NCI-H2196 treated with DMSO at 0.1 percent for 48 hours (cell line): ENCODE measurements around the gene SPRR1B.
"Not testable (repeated sequence)": the region's sequence is repeated elsewhere in the genome, so short reads cannot be mapped to it uniquely, and the experiment has no call there.

Experiments
- DNase-seq: peaks from one replicate; lab custom pipeline; 2025; ENCODE audit not compliant: unreplicated experiment; lab: John Stamatoyannopoulos, UW

SPRR1B gene

GRCh38 chr1:153030895-153031294, at the start of gene SPRR1B:
Gene SPRR1B, plus strand, starts transcription at chr1:153031203. Its CDS starts 1,143 bp downstream, at chr1:153032346.
- no peak for DNase-seq

DNA sequence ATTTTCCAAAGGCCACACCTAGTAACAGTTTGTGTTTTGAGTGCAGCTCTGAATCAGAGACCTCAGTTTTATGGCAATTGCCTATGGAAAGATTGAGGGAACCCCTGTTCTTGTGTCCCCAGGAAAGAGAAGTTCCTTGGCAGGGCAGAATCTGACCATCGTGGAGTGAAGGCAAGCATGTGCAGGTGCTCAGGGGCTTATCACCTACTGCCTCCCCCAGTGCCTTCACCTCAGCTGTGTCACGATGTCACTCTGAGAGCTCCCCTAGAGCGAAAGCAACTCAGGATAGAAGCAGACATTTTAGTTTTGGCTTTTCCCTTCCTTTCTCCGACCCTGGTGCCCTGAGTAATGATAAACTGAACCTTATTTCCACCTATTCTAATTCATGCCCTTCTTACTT, 48.9 kb upstream of the SPRR1B start:
- DNase-seq: no peak

DNA sequence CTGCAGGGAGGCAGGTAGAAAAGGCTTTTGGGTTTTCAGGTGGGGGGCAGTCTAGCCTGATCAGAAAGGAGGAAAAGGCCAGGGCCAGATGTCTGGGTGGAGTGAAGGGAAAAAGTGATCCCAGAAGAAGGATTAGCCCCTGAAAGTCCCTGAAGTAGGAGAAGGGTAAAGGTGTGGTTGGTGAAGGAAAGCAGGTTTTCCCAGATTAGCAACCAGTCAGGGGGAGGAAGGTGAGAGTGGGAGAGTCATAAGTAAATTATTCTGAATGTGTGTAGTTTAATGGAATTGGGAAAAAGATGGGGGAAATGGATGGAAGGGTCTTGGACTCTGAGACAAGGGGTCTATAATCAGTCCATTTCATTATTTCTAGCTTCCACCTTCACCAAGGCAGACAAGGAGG, 47.8 kb upstream of the SPRR1B start:
- DNase-seq: no peak

GRCh38 chr1:152983743-152984142, 47.3 kb upstream of the SPRR1B start, which contains the start of gene SPRR1A:
Gene SPRR1A, plus strand, starts transcription at chr1:152984081. Its CDS starts 1,150 bp downstream, at chr1:152985231.
- no peak for DNase-seq

DNA sequence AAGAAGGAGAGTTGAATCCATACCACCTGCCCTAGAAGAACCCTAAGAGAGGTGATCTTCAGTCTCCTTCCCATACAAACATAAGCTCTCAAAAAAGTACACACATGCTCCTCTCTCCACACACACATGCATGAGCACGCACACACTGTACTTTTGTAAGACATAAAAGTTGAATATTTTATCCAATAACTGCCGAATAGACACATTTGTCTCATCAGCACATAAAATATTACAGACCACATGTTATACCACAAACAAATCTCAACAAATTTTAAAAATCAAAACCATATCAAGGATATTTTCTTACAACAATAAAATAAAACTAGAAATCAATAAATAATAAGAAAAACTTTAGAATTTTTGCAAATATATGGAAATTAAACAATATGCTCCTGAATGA, 44.4 kb upstream of the SPRR1B start:
- no peak for DNase-seq

GRCh38 chr1:152993186-152993585, 37.8 kb upstream of the SPRR1B start:
- DNase-seq: no peak

GRCh38 chr1:152995842-152996241, 35.2 kb upstream of the SPRR1B start:
- no peak for DNase-seq

GRCh38 chr1:152996633-152997400, 34.2 kb upstream of the SPRR1B start:
- no peak for DNase-seq

GRCh38 chr1:152997901-152998300, 33.1 kb upstream of the SPRR1B start:
- DNase-seq: no peak

- no peak for DNase-seq
These were observed 32.5 kb upstream of the SPRR1B start for GRCh38 chr1:152998476-152998875.

- DNase-seq: no peak
These were observed 31.2 kb upstream of the SPRR1B start for GRCh38 chr1:152999818-153000217.

DNA sequence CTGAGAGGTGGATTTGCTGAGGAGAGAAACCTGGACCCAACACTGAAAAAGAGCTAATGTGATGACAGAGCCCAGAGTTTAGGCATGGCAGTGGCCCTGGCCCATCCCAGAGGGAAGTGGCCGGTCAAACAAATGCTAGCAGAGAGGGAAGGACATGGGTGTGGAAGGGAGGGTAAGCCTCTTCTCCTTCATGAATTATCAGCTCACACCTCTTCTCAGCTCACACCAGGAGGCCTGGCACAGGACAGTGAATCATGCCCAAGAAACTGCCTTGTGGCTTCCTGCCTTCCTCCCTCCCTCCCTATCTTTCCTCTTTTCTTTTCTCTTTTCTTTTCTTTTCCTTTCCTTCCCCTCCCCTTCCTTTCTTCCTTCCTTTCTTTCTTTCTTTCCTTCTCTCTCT, 30.7 kb upstream of the SPRR1B start:
- no peak for DNase-seq

GRCh38 chr1:153001382-153001781, 29.6 kb upstream of the SPRR1B start, which contains the start of gene SPRR3:
Gene SPRR3, plus strand, starts transcription at chr1:153001749. Its CDS starts 1,272 bp downstream, at chr1:153003021.
- no peak for DNase-seq

- not testable (repeated sequence) for DNase-seq
These were observed 19.7 kb upstream of the SPRR1B start for GRCh38 chr1:153011235-153011758.

- not testable (repeated sequence) for DNase-seq
These were observed 9.2 kb upstream of the SPRR1B start for GRCh38 chr1:153021829-153022228.

- DNase-seq: not testable (repeated sequence)
These were observed 8.7 kb upstream of the SPRR1B start for GRCh38 chr1:153022340-153022739.

DNA sequence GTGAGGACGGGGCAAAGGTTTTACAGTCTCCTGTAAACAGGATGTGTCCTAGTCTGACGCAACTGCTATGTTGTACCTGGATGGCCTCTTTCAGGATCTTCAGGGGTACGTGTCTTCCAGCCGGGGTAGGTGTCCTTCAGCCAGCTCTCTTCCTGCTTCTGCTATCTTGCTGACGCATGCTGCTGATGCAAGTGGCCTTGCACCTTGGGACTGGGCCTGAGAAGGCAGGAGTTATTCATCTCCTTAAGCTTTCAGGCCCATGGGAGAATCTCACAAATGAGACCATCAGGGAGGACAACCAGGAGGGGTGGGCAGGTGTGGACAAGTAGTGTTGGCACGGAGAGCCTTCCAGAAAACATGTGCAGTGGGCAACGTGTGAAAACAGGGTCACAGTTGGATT, 7.9 kb upstream of the SPRR1B start:
- no peak for DNase-seq

DNA sequence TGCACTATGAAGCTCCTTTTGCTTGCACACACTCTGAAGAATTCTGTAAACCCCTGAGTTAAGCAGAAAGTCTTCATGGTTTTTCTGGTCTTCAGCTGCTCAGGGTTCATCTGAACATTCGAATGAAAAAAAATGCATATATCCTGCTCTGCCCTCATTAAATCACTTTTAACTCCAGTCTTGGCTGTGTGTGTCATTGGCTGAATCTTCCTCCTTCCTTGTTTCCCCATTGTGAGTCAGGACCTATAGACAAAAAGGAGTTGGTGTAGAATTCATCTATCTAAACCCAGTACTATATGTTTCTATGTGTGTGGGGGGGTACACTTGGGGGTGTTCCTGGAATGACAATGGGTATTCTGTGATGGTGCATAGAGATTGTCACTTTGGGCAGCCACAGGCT, 6.6 kb upstream of the SPRR1B start:
- no peak for DNase-seq

- no peak for DNase-seq
These were observed 5.2 kb upstream of the SPRR1B start for GRCh38 chr1:153025797-153026196.

DNA sequence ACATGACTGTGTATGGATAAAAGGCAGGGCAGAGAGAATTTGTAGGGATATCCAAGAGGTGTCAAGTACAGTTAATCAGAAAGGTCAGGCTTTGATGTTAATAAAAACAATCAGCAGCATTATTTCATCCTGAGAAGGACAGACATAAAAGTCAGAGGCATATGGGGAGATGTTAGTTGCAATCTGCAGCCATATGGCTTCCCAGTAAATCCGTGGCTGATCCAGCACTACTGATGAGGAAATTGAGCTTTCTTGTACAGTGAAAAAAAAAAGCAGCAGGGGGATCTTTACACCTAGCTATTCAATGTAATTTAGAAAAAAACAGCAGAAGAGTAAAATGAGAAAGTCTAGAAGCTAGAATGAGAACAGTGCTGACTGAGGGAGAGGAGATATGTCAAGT, 2.2 kb upstream of the SPRR1B start:
- no peak for DNase-seq

DNA sequence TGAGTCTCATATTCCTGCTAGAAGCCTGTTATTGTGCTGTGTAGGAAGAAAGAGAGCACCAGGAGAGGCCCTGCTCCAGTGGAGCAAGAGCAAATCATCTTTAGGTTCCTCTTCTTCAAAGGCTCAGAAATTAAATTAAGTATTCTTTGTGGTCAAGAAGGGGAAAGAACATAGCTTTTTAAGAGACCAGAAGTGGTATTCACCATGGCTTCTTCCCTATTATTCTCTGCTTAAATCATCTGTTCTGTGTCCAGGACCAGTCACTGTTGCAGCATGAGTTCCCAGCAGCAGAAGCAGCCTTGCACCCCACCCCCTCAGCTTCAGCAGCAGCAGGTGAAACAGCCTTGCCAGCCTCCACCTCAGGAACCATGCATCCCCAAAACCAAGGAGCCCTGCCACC, 1.1 kb downstream of the SPRR1B start:
- DNase-seq: no peak

DNA sequence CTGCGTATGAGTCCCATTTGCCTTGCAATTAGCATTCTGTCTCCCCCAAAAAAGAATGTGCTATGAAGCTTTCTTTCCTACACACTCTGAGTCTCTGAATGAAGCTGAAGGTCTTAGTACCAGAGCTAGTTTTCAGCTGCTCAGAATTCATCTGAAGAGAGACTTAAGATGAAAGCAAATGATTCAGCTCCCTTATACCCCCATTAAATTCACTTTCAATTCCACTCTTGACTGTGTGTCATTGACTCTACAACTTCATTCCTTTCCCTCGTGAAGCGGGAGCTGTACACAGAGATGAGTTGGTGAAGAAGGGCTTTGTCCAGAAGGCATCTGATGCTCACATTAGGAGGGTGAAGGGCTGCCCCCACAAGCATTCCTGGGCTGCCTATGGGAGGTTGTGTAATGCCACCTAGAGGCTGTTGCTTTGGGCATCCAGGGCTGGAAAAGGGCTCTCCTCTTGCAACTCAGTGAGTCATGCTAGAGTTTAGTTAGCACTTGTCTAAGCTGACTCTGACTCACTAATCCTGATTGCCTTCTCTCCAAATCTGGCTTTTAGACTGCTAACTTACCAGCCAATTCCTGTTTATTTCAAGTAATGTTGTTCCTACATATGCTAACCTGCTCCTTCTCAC, 1.8 kb downstream of the SPRR1B start:
- no peak for DNase-seq
